Measurements from ENCODE around the gene LIX1L. TPM values are rescaled to one million over a fixed set of nuclear protein-coding genes. Genes with fewer than 3 reads are reported as not detected.

Gene LIX1L
- total and polyA plus RNA-seq, 8 donors, result 28.9 to 45.7 (median 41.9) TPM

DNA sequence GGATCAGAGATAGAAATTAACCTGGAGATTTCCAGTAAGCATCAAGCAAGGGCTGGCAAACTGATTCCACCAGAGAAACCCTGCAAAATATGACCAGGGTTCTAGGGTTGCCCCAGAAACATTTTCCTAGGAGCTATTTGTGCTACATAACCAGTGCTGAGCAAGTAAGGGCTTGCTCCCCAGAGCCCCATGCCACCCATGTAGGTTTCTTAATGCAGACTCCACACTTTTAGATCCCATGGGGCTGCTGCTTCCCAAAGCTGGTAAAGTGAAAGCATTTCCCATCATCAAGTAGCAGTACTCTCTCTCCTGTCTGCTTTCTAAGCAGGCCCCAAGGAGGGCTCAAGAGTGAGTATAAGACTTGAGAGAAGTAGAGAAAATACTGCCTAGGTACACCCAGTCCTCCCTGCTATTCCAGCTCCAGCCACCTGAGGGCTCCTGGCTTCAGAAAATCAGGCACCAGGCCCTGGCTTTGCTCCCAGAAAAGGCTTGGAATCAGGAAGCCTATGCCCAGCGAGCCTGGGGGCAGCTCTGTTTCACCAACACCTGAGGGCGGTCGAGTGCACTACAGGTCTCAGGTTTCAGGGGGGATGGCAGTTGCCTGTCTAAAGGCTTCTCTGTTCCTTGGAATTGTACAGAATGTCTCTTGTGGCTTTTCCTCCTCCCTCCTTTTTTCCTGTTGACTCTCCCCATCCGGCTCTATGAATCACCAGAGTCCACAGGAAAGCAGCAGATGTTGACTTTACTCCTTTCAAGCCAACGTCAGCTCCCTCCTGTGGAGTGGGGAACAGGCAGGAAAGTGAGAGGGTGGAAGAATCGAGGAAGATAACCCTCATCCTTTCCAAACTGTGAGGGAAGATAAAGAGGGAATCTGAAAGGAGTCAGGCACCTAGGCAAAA is 66.0 kb downstream of the LIX1L start:
- DNase-seq (peak; percentile 88 to 96 (median 92)), ATAC-seq (peak; percentile 96)
- H3K4me1 ChIP-seq, result peaks cover 25 to 38% of the 10 kb centered on the region in 2 donors
- H3K27me3 ChIP-seq, result no peaks in the 10 kb centered on the region
- no peaks in the 10 kb centered on the region for H3K36me3 ChIP-seq
- intact Hi-C loops (cut with DNase I), result no loop called here
- no peak overlapping the region for H3K4me3 ChIP-seq
- peak overlapping the region; percentile 86 to 93 for H3K27ac ChIP-seq
- no peaks in the 10 kb centered on the region for H3K9me3 ChIP-seq
- TF ChIP-seq, protein P1, sequence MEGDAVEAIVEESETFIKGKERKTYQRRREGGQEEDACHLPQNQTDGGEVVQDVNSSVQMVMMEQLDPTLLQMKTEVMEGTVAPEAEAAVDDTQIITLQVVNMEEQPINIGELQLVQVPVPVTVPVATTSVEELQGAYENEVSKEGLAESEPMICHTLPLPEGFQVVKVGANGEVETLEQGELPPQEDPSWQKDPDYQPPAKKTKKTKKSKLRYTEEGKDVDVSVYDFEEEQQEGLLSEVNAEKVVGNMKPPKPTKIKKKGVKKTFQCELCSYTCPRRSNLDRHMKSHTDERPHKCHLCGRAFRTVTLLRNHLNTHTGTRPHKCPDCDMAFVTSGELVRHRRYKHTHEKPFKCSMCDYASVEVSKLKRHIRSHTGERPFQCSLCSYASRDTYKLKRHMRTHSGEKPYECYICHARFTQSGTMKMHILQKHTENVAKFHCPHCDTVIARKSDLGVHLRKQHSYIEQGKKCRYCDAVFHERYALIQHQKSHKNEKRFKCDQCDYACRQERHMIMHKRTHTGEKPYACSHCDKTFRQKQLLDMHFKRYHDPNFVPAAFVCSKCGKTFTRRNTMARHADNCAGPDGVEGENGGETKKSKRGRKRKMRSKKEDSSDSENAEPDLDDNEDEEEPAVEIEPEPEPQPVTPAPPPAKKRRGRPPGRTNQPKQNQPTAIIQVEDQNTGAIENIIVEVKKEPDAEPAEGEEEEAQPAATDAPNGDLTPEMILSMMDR (IDR thresholded peaks at IDR 0.05), result peak; percentile 80 to 96

DNA sequence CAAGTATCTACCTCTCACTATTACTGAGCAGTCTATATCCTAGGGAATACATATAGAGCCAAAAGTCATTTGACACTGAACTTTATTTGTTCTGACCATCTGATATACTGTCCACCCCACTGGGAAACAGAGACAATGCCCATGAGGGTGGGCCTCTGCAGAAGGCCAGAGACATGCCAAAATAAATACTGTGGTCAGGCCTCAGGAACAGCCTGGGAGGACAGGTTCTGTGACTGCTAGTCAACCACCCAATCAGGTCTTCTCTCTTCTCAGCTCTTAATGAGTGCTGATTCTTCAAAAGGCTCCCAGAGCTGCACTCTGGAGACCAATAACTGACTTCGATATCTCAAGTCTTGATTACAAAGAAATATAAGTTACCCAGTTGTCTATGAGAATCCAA is 66.7 kb downstream of the LIX1L start:
- H3K4me3 ChIP-seq, result no peak overlapping the region
- peak; percentile 67 for ATAC-seq
- peak overlapping the region; percentile 86 to 93 for H3K27ac ChIP-seq
- H3K27me3 ChIP-seq, result no peaks in the 10 kb centered on the region
- intact Hi-C loops (cut with DNase I), result no loop called here
- peak in 2 of 4 donors; percentile 51 to 56 for DNase-seq
- peaks cover 28 to 38% of the 10 kb centered on the region in 2 donors for H3K4me1 ChIP-seq
- TF ChIP-seq, protein P1 (IDR thresholded peaks at IDR 0.05), result no peak
- no peaks in the 10 kb centered on the region for H3K36me3 ChIP-seq
- H3K9me3 ChIP-seq, result no peaks in the 10 kb centered on the region

DNA sequence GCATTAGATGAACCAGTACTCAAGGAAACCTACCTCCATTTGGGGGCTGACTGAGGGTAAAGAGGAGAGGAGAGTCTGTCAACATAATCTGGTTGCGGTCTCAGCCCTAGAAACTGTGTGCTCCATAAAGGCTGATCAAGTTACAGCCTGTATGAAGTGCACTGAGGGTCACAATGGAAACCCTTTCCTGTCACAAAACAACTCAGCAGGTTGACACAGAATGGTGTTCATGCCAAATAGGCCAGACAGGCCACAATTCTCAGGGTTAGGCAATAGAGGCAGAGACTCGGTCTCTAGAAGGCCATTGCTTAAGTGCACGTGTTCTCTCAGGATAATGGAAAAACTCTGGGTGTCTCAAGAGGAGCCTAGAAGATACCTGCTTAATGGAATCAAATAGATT is 68.1 kb downstream of the LIX1L start:
- peak overlapping the region in 1 of 2 donors; percentile 51 for H3K27ac ChIP-seq
- no peaks in the 10 kb centered on the region for H3K9me3 ChIP-seq
- H3K36me3 ChIP-seq, result no peaks in the 10 kb centered on the region
- DNase-seq (no peak), ATAC-seq (no peak)
- H3K27me3 ChIP-seq, result peaks cover 0 to 7% of the 10 kb centered on the region in 2 donors
- no peak overlapping the region for H3K4me3 ChIP-seq
- peaks cover 28 to 50% of the 10 kb centered on the region in 2 donors for H3K4me1 ChIP-seq
- TF ChIP-seq, protein P1 (IDR thresholded peaks at IDR 0.05), result no peak
- intact Hi-C loops (cut with DNase I), result no loop called here

DNA sequence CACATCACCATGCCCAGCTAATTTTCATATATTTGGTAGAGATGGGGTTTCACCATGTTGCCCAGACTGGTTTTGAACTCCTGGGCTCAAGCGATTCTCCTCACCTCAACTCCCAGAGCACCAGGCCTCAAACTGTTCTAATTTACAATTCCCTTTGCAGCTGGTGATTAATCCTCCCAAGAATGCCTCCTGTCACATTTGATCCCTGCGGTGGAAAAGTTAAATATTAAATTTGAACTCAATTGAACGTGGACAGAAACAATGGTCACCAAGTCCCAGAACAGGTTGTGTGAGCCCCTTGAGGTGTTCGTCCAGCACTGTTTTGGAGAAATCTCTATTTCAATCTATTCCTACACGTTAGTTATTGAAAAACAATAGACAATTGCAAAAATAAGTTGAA is 70.2 kb downstream of the LIX1L start:
- H3K27me3 ChIP-seq, result peaks cover 0 to 16% of the 10 kb centered on the region in 2 donors
- H3K27ac ChIP-seq, result no peak overlapping the region
- intact Hi-C loops (cut with DNase I), result no loop called here
- TF ChIP-seq, protein P1 (IDR thresholded peaks at IDR 0.05), result no peak
- no peaks in the 10 kb centered on the region for H3K9me3 ChIP-seq
- no peak for ATAC-seq
- H3K4me1 ChIP-seq, result peaks cover 24 to 40% of the 10 kb centered on the region in 2 donors
- H3K4me3 ChIP-seq, result no peak overlapping the region
- DNase-seq, result no peak
- H3K36me3 ChIP-seq, result no peaks in the 10 kb centered on the region

DNA sequence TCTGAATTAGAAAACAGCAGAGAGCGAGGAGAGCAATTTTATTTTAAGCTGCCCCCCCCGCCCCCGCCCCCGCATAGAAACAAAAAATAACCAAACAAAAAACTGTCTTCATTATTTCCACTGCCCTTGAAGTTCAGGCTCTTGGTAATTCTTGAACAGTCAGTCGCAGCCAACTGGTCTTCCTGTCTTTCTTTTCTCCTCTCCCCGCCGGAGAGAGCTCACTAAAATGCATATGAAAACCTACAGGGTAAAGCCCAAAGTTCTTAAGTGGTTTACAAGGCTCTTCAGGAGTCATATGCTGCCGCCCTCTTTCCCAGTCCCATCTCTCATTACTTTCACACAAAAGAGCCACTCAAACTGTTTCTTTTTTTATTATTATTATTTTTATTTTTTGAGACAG is 71.0 kb downstream of the LIX1L start:
- no peak for DNase-seq
- TF ChIP-seq, protein P1 (IDR thresholded peaks at IDR 0.05), result no peak
- no peak for ATAC-seq
- Histone ChIP-seq H3K27ac (peak overlapping the region in 1 of 2 donors; percentile 37), H3K36me3 (no peaks in the 10 kb centered on the region), H3K4me1 (peaks cover 18 to 32% of the 10 kb centered on the region in 2 donors), H3K9me3 (no peaks in the 10 kb centered on the region), H3K4me3 (no peak overlapping the region), H3K27me3 (peaks cover 0 to 16% of the 10 kb centered on the region in 2 donors)
- intact Hi-C loops (cut with DNase I), result no loop called here

Measured in left lung (tissue), 10 donors.